Measurements from ENCODE around the gene RUSF1. TPM values are rescaled to one million over a fixed set of nuclear protein-coding genes. Genes with fewer than 3 reads are reported as not detected.

RUSF1 gene
- total RNA-seq, 1 experiment from 2014 or later: 39.9 TPM

GRCh38 chr16:31529108-31529936 is 21.1 kb upstream of the RUSF1 start:
- ChIA-PET POLR2A (ENCODE audit: unreplicated experiment) (no interaction called here), CTCF (no interaction called here)
- ATAC-seq (no peak), DNase-seq (no peak)
- BruUV-seq (replicated peaks): no TSS peak
- no peaks in the 10 kb centered on the region for H4K20me1 ChIP-seq (ENCODE audit: low read length)
- H3K79me2 ChIP-seq (ENCODE audit: low read length): no peaks in the 10 kb centered on the region
- TF ChIP-seq, protein P1, sequence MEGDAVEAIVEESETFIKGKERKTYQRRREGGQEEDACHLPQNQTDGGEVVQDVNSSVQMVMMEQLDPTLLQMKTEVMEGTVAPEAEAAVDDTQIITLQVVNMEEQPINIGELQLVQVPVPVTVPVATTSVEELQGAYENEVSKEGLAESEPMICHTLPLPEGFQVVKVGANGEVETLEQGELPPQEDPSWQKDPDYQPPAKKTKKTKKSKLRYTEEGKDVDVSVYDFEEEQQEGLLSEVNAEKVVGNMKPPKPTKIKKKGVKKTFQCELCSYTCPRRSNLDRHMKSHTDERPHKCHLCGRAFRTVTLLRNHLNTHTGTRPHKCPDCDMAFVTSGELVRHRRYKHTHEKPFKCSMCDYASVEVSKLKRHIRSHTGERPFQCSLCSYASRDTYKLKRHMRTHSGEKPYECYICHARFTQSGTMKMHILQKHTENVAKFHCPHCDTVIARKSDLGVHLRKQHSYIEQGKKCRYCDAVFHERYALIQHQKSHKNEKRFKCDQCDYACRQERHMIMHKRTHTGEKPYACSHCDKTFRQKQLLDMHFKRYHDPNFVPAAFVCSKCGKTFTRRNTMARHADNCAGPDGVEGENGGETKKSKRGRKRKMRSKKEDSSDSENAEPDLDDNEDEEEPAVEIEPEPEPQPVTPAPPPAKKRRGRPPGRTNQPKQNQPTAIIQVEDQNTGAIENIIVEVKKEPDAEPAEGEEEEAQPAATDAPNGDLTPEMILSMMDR (conservative IDR thresholded peaks at IDR 0.05; ENCODE audit: low read depth, low read length): no peak
- no peak for TF ChIP-seq EZH2 (IDR thresholded peaks at IDR 0.05; ENCODE audit: low read length, unreplicated experiment)
- no peak for TF ChIP-seq EZH2phosphoT487 (IDR thresholded peaks at IDR 0.05; ENCODE audit: borderline replicate concordance, low read length)
- H3K9ac ChIP-seq (ENCODE audit: low read length): no peak overlapping the region
- no peak overlapping the region for H2AFZ ChIP-seq (ENCODE audit: low read length)
- no peaks in the 10 kb centered on the region for H3K36me3 ChIP-seq (ENCODE audit: low read depth, low read length)
- H3K4me1 ChIP-seq (ENCODE audit: insufficient read depth, low read length): no peaks in the 10 kb centered on the region
- intact Hi-C loops (cut with micrococcal nuclease): no loop called here
- no peaks in the 10 kb centered on the region for H3F3A ChIP-seq (ENCODE audit: low read length, unreplicated experiment)
- H3K4me2 ChIP-seq (ENCODE audit: low read length): no peak overlapping the region
- H3K4me3 ChIP-seq (ENCODE audit: low read length): no peak overlapping the region
- H3K9me2 ChIP-seq (replicated peaks; ENCODE audit: low read length): no peaks in the 10 kb centered on the region
- no peaks in the 10 kb centered on the region for H3K9me3 ChIP-seq (ENCODE audit: low read length)
- peaks cover 14% of the 10 kb centered on the region; the same call in 1 of the 2 replicates for H3K27me3 ChIP-seq (ENCODE audit: low read length)
- no peak overlapping the region for H3K27ac ChIP-seq (ENCODE audit: low read length)

DNA sequence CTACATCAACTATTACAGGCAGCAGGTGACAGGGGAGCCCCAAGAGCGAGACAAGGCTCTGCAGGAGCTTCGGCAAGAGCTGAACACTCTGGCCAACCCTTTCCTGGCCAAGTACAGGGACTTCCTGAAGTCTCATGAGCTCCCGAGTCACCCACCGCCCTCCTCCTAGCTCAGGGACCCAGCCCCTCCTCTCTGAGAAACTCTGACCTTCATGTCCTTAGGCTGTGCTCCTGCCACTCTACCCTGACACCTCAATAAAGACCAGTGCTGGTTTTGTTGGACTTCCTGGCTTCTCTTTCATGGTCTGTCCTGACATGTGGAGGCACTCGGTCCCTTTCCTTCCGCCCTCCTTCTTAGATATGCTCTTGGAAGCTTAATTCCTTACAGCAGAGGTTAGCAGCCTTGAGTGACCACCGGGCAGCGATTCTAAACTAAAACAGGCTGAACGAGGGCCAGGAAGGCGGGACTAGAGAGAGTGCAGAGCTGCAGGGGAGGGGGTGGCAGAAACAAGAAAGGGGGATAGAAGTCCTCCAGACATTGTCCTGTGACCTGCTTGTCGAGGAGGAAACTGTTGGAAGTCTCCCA is 20.4 kb upstream of the RUSF1 start:
- intact Hi-C loops (cut with micrococcal nuclease): no loop called here
- H3K36me3 ChIP-seq (ENCODE audit: low read depth, low read length): no peaks in the 10 kb centered on the region
- BruUV-seq (replicated peaks): no TSS peak
- H3K4me3 ChIP-seq (ENCODE audit: low read length): no peak overlapping the region
- ChIA-PET POLR2A (ENCODE audit: unreplicated experiment) (no interaction called here), CTCF (no interaction called here)
- no peak overlapping the region for H3K27ac ChIP-seq (ENCODE audit: low read length)
- no peaks in the 10 kb centered on the region for H4K20me1 ChIP-seq (ENCODE audit: low read length)
- DNase-seq: no peak
- H3K4me2 ChIP-seq (ENCODE audit: low read length): no peak overlapping the region
- TF ChIP-seq EZH2 (IDR thresholded peaks at IDR 0.05; ENCODE audit: low read length, unreplicated experiment) (no peak), EZH2phosphoT487 (IDR thresholded peaks at IDR 0.05; ENCODE audit: borderline replicate concordance, low read length) (no peak)
- TF ChIP-seq, protein P1 (conservative IDR thresholded peaks at IDR 0.05; ENCODE audit: low read depth, low read length): no peak
- H3K4me1 ChIP-seq (ENCODE audit: insufficient read depth, low read length): no peaks in the 10 kb centered on the region
- H3K27me3 ChIP-seq (ENCODE audit: low read length): peaks cover 14% of the 10 kb centered on the region; the same call in 1 of the 2 replicates
- no peaks in the 10 kb centered on the region for H3K9me2 ChIP-seq (replicated peaks; ENCODE audit: low read length)
- no peaks in the 10 kb centered on the region for H3K79me2 ChIP-seq (ENCODE audit: low read length)
- H3K9me3 ChIP-seq (ENCODE audit: low read length): no peaks in the 10 kb centered on the region
- ATAC-seq: no peak
- H2AFZ ChIP-seq (ENCODE audit: low read length): no peak overlapping the region
- H3F3A ChIP-seq (ENCODE audit: low read length, unreplicated experiment): no peaks in the 10 kb centered on the region
- H3K9ac ChIP-seq (ENCODE audit: low read length): no peak overlapping the region

DNA sequence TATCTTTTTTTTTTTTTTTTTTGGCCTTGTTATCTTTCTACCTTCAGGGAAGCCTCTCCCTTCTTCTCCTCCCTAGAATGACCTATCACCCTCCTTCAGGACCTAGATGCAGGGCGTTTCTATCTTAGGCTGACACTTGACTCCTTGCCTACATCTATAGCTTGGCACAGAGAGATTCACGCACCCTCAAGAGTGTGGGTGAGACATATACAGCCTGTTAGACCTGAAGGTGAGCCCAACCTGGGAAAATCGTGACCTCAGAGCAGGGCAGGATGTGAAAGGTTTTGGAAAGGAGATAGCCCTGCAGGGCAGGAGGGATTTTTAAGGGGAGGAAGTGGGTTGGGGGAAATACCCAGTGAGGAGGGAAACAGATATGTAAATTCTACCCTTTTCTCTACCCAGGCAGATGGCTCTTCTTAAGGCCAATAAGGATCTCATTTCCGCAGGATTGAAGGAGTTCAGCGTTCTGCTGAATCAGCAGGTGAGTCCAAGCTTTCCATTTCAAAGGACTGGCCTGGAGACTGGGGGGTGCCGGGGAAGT is 19.6 kb upstream of the RUSF1 start, which contains the start of gene AHSP:
AHSP (plus strand) TSS at position 167 of the 541 bp plus-strand sequence; CDS start at position 407, 240 bp downstream.
- no peak within 1 kb of the TSS for H3K4me2 ChIP-seq (ENCODE audit: low read length)
- no peaks in the 10 kb centered on the region for H3K9me3 ChIP-seq (ENCODE audit: low read length)
- ChIA-PET CTCF (no interaction called here), POLR2A (ENCODE audit: unreplicated experiment) (no interaction called here)
- ATAC-seq: no peak
- H3K79me2 ChIP-seq (ENCODE audit: low read length): no peaks in the 10 kb centered on the region
- H4K20me1 ChIP-seq (ENCODE audit: low read length): no peaks in the 10 kb centered on the region
- no peaks in the 10 kb centered on the region for H3K4me1 ChIP-seq (ENCODE audit: insufficient read depth, low read length)
- H3K9me2 ChIP-seq (replicated peaks; ENCODE audit: low read length): no peaks in the 10 kb centered on the region
- H3K27ac ChIP-seq (ENCODE audit: low read length): no peak within 1 kb of the TSS
- H2AFZ ChIP-seq (ENCODE audit: low read length): no peak within 1 kb of the TSS
- BruUV-seq (replicated peaks): no TSS peak
- H3F3A ChIP-seq (ENCODE audit: low read length, unreplicated experiment): no peaks in the 10 kb centered on the region
- no peak for DNase-seq
- peaks cover 17% of the 10 kb centered on the region for H3K27me3 ChIP-seq (ENCODE audit: low read length)
- intact Hi-C loops (cut with micrococcal nuclease): no loop called here
- H3K36me3 ChIP-seq (ENCODE audit: low read depth, low read length): no peaks in the 10 kb centered on the region
- TF ChIP-seq EZH2phosphoT487 (IDR thresholded peaks at IDR 0.05; ENCODE audit: borderline replicate concordance, low read length): no peak
- TF ChIP-seq, protein P1 (conservative IDR thresholded peaks at IDR 0.05; ENCODE audit: low read depth, low read length): no peak
- no peak for TF ChIP-seq EZH2 (IDR thresholded peaks at IDR 0.05; ENCODE audit: low read length, unreplicated experiment)
- no peak within 1 kb of the TSS for H3K9ac ChIP-seq (ENCODE audit: low read length)
- H3K4me3 ChIP-seq (ENCODE audit: low read length): no peak within 1 kb of the TSS

Data from PC-3 (cell line).